HFFc6 (cell line): ENCODE measurements around the gene MBOAT1. TPM values are rescaled to one million over a fixed set of nuclear protein-coding genes. Genes with fewer than 3 reads are reported as not detected.

Experiments used
- DNase-seq: peaks from one replicate; pipeline ENCODE4 v3.0.0-alpha.2; 2018
- H3K27ac Mint-ChIP-seq: 2 replicates; pipeline ENCODE4 v1.8.0; 2020; ENCODE audit warnings: mild to moderate bottlenecking, mixed read lengths
- H3K27me3 Mint-ChIP-seq: 2 replicates; pipeline ENCODE4 v1.8.0; 2021; ENCODE audit warnings: mild to moderate bottlenecking, moderate library complexity, mixed read lengths; ENCODE audit not compliant: insufficient read depth
- H3K36me3 Mint-ChIP-seq: 2 replicates; pipeline ENCODE4 v1.8.0; 2021; ENCODE audit warnings: low read depth, mixed read lengths
- H3K4me1 Mint-ChIP-seq: 2 replicates; pipeline ENCODE4 v1.8.0; 2020; ENCODE audit warnings: low read depth, mixed read lengths
- H3K4me3 Mint-ChIP-seq: 2 replicates; pipeline ENCODE4 v1.8.0; 2020; ENCODE audit warnings: mild to moderate bottlenecking, moderate library complexity, mixed read lengths
- H3K9me3 Mint-ChIP-seq: 2 replicates; pipeline ENCODE4 v1.8.0; 2020; ENCODE audit warnings: mild to moderate bottlenecking, mixed read lengths
- total RNA-seq, 6 experiments: library from RNA; stranded (reverse); fragmentation: NEBNext Ultra II Directional; extraction: Animal tissue kit (Norgen Biotek cat#: 25700); gene quantifications; 2 replicates in 1 of 6; 3 replicates in 5 of 6; pipeline ENCODE4 v1.2.3, GENCODE V29; 2021
- TF ChIP-seq, protein P1 (sequence below): fragments of 200-600 bp; sonication (generic); IDR thresholded peaks from 2 replicates; pipeline ENCODE4 v1.5.0; 2021; ENCODE audit warnings: antibody characterized with exemption, mild to moderate bottlenecking

Gene MBOAT1
- total RNA-seq, 6 experiments from 2014 or later = 5.4 to 7.7 (median 6.1) TPM

DNA sequence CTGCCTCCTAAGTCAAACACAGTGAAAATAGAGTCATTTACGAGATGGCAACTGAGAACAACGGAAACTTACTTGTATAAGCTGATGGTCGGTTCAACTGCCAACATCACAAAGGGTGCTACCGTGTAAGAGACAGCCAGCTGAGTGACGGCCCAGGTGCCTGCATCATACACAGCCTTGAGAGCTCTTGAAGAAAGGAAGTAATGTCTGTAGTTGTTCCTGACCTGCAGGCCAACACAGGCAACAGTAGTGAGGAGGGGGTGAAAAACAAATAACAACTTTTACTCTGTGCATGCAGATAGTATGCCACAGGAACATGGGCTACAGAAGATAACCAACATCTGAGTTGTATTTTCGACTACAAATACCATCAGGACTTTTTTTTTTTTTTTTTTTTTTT is 102.7 kb downstream of the MBOAT1 start:
- no peak overlapping the region for H3K4me3 Mint-ChIP-seq
- TF ChIP-seq, protein P1, sequence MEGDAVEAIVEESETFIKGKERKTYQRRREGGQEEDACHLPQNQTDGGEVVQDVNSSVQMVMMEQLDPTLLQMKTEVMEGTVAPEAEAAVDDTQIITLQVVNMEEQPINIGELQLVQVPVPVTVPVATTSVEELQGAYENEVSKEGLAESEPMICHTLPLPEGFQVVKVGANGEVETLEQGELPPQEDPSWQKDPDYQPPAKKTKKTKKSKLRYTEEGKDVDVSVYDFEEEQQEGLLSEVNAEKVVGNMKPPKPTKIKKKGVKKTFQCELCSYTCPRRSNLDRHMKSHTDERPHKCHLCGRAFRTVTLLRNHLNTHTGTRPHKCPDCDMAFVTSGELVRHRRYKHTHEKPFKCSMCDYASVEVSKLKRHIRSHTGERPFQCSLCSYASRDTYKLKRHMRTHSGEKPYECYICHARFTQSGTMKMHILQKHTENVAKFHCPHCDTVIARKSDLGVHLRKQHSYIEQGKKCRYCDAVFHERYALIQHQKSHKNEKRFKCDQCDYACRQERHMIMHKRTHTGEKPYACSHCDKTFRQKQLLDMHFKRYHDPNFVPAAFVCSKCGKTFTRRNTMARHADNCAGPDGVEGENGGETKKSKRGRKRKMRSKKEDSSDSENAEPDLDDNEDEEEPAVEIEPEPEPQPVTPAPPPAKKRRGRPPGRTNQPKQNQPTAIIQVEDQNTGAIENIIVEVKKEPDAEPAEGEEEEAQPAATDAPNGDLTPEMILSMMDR = no peak
- DNase-seq = no peak
- H3K36me3 Mint-ChIP-seq = no peaks in the 10 kb centered on the region
- no peaks in the 10 kb centered on the region for H3K9me3 Mint-ChIP-seq
- no peaks in the 10 kb centered on the region for H3K4me1 Mint-ChIP-seq
- no peak overlapping the region for H3K27ac Mint-ChIP-seq
- no peaks in the 10 kb centered on the region for H3K27me3 Mint-ChIP-seq

DNA sequence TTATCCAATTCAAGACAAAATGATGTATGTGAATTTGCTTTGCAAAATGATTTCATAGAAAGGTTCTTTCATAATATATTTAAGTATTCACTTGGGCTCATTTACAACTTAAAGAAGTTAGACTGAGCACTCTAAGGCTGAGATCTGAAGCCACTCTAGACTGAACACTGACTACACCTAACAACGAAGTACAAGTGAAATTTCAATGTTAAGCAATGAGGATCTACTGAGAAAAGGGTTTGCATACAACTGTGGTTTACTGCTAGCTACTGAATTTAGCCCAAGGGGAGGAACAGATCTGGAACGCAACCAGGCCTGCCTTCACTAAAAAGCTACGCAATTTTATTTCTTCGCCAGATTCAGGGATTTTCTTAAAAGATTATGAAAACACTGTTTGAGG is 106.4 kb downstream of the MBOAT1 start:
- no peaks in the 10 kb centered on the region for H3K4me1 Mint-ChIP-seq
- no peaks in the 10 kb centered on the region for H3K27me3 Mint-ChIP-seq
- H3K4me3 Mint-ChIP-seq = no peak overlapping the region
- H3K27ac Mint-ChIP-seq = no peak overlapping the region
- no peak for DNase-seq
- no peaks in the 10 kb centered on the region for H3K9me3 Mint-ChIP-seq
- no peaks in the 10 kb centered on the region for H3K36me3 Mint-ChIP-seq
- TF ChIP-seq, protein P1 = no peak

DNA sequence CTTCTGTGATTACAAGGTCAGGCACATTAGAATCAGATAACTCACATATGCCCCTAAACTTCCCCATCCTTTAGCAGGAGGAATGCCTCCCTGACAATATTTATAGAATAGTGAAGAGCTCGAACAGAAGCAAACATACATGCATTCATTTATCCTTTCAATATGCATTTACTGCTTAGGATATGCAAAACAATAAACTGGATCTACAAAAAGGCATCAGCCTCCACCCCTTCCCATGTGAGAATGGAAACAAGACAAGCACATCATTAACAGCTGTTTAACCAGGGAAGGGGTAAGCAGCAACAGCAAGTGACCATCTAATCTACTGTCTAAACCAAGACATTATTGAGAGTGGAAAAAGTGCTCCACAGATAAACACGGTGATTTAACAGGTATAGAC is 107.6 kb downstream of the MBOAT1 start:
- no peak overlapping the region for H3K27ac Mint-ChIP-seq
- TF ChIP-seq, protein P1 = no peak
- H3K27me3 Mint-ChIP-seq = no peaks in the 10 kb centered on the region

DNA sequence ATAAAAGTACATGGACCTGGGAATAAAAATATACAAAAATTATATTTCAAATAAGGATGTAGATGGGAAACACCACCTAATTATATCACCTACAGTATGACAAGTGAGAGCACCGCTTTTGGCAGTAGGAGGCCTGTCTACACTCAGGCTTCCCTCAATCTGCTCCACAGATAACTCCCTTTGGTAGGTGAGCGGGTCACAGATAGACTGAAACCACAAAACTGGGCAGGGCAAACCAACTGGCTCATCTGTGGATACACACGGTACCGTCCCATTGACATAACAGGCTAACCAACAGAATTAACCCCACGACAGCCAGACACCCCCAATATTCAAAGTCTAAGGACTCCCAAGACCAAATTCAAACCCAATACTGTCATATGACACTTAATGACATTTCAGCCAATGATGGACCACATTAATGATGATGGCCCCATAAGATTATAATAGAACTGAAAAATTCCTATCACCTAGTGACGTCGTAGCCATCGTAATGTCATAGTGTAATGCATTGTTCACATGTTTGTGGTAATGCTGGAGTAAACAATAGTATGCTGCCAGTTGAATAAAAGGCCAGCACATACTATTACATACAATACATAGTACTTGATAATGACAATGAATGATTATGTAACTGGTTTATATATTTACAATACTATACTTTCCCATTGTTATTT is 109.7 kb downstream of the MBOAT1 start:
- Mint-ChIP-seq H3K27ac (no peak overlapping the region), H3K4me1 (no peaks in the 10 kb centered on the region)
- TF ChIP-seq, protein P1 = no peak

More for the DNA sequence above, 107.6 kb downstream of the MBOAT1 start:
- Mint-ChIP-seq H3K4me1 (no peaks in the 10 kb centered on the region), H3K9me3 (no peaks in the 10 kb centered on the region), H3K36me3 (no peaks in the 10 kb centered on the region), H3K4me3 (no peak overlapping the region)
- no peak for DNase-seq

DNA sequence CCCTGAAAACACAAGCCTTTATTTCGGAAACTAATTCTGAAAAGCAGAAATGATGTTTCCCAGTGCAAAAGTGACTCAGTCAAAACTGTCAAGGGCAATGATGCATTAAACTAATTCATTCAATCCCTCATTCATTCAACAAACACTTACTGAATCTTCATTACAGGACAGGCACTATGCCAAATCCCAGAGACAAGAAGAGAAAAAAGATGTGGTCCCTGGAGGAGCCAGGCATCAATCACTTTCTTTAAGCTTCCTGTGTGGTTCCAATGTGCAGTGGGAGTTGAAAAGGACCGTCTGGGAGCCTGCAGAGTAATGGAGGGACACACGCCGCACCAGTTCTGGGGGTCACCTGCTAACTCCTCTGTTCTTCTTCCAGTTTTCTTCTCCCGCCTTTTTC is 113.1 kb downstream of the MBOAT1 start:
- Mint-ChIP-seq H3K4me3 (no peak overlapping the region), H3K27me3 (peaks cover 2% of the 10 kb centered on the region; the same call in 1 of the 2 replicates), H3K27ac (no peak overlapping the region), H3K9me3 (no peaks in the 10 kb centered on the region), H3K4me1 (no peaks in the 10 kb centered on the region), H3K36me3 (no peaks in the 10 kb centered on the region)
- TF ChIP-seq, protein P1 = no peak
- no peak for DNase-seq

More for the DNA sequence above, 109.7 kb downstream of the MBOAT1 start:
- Mint-ChIP-seq H3K36me3 (no peaks in the 10 kb centered on the region), H3K9me3 (no peaks in the 10 kb centered on the region), H3K4me3 (no peak overlapping the region), H3K27me3 (no peaks in the 10 kb centered on the region)
- DNase-seq = no peak
